ENCODE measurements around the gene FAP.
A peak's percentile ranks its signal among the peaks of the same experiment; 100 is the strongest.

FAP gene

GRCh38 chr2:162184821-162185450 is 58.3 kb downstream of the FAP start:
- no peak for DNase-seq

GRCh38 chr2:162184359-162184758 is 58.9 kb downstream of the FAP start:
- no peak for DNase-seq

GRCh38 chr2:162182395-162182794 is 60.9 kb downstream of the FAP start:
- DNase-seq: no peak

DNA sequence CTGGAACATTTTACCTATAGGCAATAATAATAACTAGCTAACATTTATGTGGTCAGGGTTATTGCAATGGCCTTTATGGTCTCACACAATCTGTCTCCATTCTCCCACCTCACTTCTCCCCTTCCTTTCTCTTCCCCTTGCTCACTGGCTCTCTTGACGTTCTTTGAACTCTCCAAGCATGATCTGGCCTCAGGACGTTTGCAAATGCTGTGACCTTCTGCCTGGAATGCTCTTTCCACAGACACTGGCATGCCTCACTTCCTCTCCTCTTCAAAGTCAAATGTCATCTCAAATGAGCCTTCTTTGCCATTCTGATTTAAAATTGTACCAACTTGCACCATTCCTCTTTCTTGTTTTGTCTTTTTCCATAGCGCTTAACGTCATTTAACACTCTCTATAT is 65.9 kb downstream of the FAP start:
- no peak for DNase-seq

GRCh38 chr2:162175714-162176113 is 67.5 kb downstream of the FAP start:
- no peak for DNase-seq

- DNase-seq: no peak
Observed at GRCh38 chr2:162174746-162175145, 68.5 kb downstream of the FAP start.

DNA sequence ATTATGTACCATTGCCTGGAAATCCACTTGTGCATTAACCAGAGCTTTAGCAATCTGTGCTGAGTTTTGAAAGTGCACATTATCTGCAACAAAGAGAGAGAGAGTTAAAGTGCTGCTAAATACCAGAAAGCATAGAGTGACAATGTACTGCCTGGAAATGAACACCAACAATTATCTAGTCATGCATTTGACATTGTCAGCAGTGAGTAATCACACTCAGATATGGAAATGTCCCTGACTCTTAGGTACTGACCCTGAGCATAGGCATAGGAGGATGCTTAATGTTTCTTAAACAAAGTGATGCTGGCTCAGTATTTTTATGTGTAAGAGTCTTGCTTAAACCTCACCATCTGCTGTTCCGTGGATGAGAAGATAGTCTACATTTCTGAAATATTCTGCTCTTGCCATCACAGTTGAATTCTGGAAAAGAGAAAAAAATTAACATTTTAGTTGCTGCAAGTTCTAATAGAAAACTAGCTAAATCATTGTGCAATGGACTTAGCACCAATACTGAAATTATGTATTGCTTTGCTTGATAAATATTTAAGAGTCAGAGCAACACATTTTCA is 70.4 kb downstream of the FAP start:
- peak in 1 of 2 donors; percentile 31 for DNase-seq

- DNase-seq: no peak
Observed at GRCh38 chr2:162166745-162167144, 76.5 kb downstream of the FAP start.

- no peak for DNase-seq
Observed at GRCh38 chr2:162166174-162166573, 77.1 kb downstream of the FAP start.

DNA sequence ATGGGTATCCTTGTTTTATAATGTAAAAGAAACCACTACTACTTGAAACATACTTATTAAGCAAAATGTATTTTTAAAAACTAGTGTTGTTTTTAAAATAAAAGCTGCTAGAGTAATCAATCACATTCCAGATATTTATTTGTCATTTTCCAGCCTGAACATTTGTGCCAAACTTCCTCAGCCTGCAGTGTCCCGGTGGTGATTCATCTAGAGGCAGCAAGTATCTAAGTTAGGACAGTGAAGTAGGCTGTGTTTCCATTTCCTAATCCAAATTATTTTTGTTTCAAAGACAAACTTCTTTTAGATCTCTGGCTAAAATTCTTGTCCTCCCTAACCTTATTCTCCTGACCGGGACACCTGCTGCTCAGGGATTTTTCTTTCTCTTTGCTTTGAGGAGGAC is 78.4 kb downstream of the FAP start:
- no peak for DNase-seq

DNA sequence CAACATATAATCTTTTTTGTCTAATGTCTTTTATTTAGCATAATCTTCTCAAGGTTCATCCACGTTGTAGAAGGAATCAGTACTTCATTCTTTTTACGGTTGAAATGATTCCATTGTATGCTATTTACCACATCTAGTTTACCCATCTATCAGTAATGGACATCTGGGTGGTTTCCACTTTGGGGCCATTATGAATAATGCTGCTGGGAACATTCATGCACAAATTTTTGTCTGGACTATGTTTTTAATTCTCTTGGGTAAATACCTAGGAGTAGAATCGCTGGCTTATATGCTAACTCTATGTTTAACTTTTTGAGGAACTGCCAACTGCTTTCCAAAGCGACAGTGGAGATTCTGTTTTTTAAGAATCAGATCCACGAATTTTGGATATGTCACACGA is 83.8 kb downstream of the FAP start:
- no peak for DNase-seq

- no peak for DNase-seq
Observed at GRCh38 chr2:162156149-162156548, 87.1 kb downstream of the FAP start.

DNA sequence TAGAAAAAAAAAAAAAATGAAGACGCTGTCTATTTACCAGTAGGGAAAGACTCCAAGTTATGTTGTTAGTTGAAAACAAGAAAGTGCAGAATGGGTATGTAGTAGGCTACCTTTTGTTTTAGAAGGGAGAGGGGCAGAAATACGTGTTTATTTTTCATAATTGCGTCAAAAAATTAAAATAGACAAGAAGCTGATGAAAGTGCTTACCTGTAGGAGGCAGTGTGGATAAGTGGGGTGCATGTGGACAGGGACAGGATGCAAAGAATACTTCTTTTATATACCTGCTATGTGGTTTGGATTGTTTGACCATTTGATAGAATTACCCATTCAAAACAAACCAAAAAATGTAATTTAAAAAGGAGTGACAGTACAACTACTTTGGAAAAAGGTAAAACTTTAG is 88.2 kb downstream of the FAP start:
- DNase-seq: no peak

GRCh38 chr2:162153608-162154224 is 89.5 kb downstream of the FAP start:
- DNase-seq: no peak

- DNase-seq: no peak
Observed at GRCh38 chr2:162152147-162152546, 91.1 kb downstream of the FAP start, which contains the start of gene GCG. Gene GCG, minus strand, starts transcription at chr2:162152247. Its CDS starts 3,069 bp downstream, at chr2:162149178.

GRCh38 chr2:162149940-162150339 is 93.3 kb downstream of the FAP start:
- DNase-seq: no peak

DNA sequence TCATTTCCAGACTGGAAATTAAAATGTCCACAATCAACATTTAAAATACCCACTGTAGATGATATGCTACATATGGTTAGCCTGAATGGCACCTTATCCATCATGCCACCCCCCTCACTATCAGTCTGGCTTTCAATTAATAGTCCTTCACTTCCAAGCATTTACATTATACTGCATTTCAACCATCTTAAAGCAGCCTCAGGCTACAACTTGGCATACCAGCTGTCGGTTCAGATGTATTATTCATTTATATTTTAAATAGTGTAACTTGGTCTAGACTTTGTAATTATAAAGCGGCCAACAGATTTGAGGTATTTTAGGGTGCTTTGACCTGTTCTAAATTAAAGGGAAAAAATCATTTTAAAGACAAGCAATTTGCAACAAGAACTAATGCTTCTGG is 93.8 kb downstream of the FAP start:
- no peak for DNase-seq

GRCh38 chr2:162148956-162149355 is 94.3 kb downstream of the FAP start:
- no peak for DNase-seq

- no peak for DNase-seq
Observed at GRCh38 chr2:162143969-162144368, 99.3 kb downstream of the FAP start.

DNA sequence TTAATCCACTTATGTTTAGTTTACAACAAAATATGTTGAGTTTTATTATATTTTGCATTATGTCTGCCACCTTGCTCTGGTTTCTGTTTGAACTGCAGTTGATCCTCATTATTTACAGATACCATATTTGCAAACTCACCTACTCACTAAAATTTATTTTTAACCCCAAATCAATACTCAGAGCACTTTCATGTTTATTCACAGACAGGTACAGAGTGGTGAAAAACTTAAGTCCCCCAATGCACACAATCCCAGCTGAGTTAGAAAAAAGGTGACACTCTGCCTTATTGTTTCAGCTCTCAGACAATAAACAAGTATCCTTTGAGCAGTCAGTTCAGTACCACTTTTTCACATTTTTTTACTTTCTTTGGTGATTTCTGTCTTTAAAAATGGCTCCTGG is 104.9 kb downstream of the FAP start:
- DNase-seq: no peak

- DNase-seq: no peak
Observed at GRCh38 chr2:162127422-162127821, 115.8 kb downstream of the FAP start.

GRCh38 chr2:162126527-162126926 is 116.7 kb downstream of the FAP start:
- no peak for DNase-seq

DNA sequence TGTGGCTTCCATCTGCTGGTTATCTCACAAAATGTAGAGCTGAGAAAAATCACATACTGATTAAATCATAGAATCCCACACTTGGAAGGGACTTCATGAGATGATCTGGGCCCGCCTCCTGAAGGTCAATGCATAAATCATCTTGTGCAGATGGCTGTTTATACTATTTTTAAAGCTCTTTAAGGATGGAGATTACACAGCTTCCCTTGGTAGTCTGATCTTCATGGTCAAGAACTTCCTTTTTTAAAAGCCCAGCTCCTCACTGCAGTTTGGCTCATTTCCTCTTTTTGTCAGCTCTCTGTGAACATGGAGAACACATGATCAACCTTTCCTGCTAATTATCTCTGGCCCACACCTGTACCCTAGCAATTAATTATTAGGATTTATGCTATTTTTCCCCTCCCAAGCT is 117.1 kb downstream of the FAP start:
- peak in 1 of 2 donors; percentile 43 for DNase-seq

DNA sequence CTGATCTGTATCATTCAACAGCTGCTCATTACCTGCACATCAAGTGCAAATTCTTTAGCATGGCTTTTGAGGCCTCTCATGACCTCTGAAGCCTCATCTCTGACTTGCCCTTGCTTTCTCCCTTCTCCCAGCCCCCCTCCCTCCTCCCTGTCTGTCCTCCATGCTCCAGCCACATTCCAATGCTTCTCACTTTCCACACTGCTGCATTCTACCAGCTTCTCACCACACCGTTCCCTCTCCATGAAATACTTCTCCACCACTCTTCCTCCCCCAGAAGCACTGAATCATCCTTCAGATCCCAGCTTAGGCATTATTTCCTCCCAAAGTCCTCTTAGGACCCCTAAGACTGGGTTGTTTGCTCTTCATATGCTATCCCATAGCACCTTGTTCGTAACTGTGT is 118.1 kb downstream of the FAP start:
- no peak for DNase-seq

Measured in hippocampal formation (tissue), 2 donors.